IMR-90 (cell line): Measurements from ENCODE around the gene ARR3. TPM values are rescaled to one million over a fixed set of nuclear protein-coding genes. Genes with fewer than 3 reads are reported as not detected.

Source experiments
- ATAC-seq: fragments of 200-7000 bp; cut with Tn5 transposase; 2 replicates; pipeline ENCODE4 v1.9.1; 2020; ENCODE audit warnings: low read depth, mild to moderate bottlenecking, moderate library complexity
- BruUV-seq: library from RNA; stranded (reverse); fragments of 400-500 nt; replicated peaks from 2 replicates; lab custom pipeline; 2021; lab: Mats Ljungman, UMichigan
- CTCF ChIA-PET: fragments of 300-600 bp; formaldehyde crosslinking; extraction: SDS; loops from one replicate; lab custom pipeline; 2021; ENCODE audit warnings: antibody characterized with exemption; lab: Yijun Ruan, JAX
- POLR2A ChIA-PET: fragments of 300-600 bp; sonication (Branson Sonifier 250); formaldehyde crosslinking; loops from one replicate; lab custom pipeline; 2022; ENCODE audit warnings: antibody characterized with exemption; ENCODE audit not compliant: unreplicated experiment; lab: Charles Lee
- DNase-seq: peaks from one replicate; pipeline ENCODE4 v3.0.0; 2013
- H2AFZ ChIP-seq: replicated peaks from 2 replicates; pipeline ENCODE3; 2013; ENCODE audit warnings: low read length, mild to moderate bottlenecking; ENCODE audit not compliant: poor library complexity
- H2AK5ac ChIP-seq: 2 replicates; pipeline ENCODE4 v1.6.1; 2013; ENCODE audit warnings: low read depth, low read length, inconsistent platforms
- H2AK9ac ChIP-seq: replicated peaks from 2 replicates; pipeline ENCODE3; 2013; ENCODE audit warnings: mild to moderate bottlenecking, low read depth, low read length, moderate library complexity; ENCODE audit not compliant: poor library complexity
- H2BK120ac ChIP-seq: 2 replicates; pipeline ENCODE4 v1.6.1; 2013; ENCODE audit warnings: low read depth, low read length, inconsistent platforms
- H2BK15ac ChIP-seq: 3 replicates; pipeline ENCODE4 v1.6.1; 2013; ENCODE audit warnings: low read depth, low read length, inconsistent platforms
- H2BK20ac ChIP-seq: 2 replicates; pipeline ENCODE4 v1.6.1; 2013; ENCODE audit warnings: low read depth, mild to moderate bottlenecking, inconsistent platforms, low read length, moderate library complexity
- H2BK5ac ChIP-seq: 2 replicates; pipeline ENCODE4 v1.6.1; 2013; ENCODE audit warnings: mild to moderate bottlenecking, low read depth, low read length, inconsistent platforms; ENCODE audit not compliant: poor library complexity, severe bottlenecking
- H3K14ac ChIP-seq: replicated peaks from 2 replicates; pipeline ENCODE4 v1.6.1; 2013; ENCODE audit warnings: low read depth, low read length, inconsistent platforms
- H3K18ac ChIP-seq: 2 replicates; pipeline ENCODE4 v1.6.1; 2013; ENCODE audit warnings: low read depth, low read length, control low read depth
- H3K23ac ChIP-seq: 2 replicates; pipeline ENCODE4 v1.6.1; 2013; ENCODE audit warnings: low read depth, low read length, inconsistent platforms
- H3K27ac ChIP-seq: 2 replicates; pipeline ENCODE4 v1.5.1; 2013; ENCODE audit warnings: mild to moderate bottlenecking, control low read depth, low read length; ENCODE audit not compliant: insufficient read depth
- H3K27me3 ChIP-seq: 2 replicates; pipeline ENCODE4 v1.6.1; 2013; ENCODE audit warnings: low read length; ENCODE audit not compliant: control insufficient read depth, insufficient read depth
- H3K36me3 ChIP-seq: 2 replicates; pipeline ENCODE4 v1.6.1; 2013; ENCODE audit warnings: low read length, mixed read lengths; ENCODE audit not compliant: control insufficient read depth, insufficient read depth
- H3K4ac ChIP-seq: 2 replicates; pipeline ENCODE4 v1.6.1; 2013; ENCODE audit warnings: low read depth, low read length, inconsistent platforms
- H3K4me1 ChIP-seq: 2 replicates; pipeline ENCODE4 v1.6.1; 2013; ENCODE audit warnings: low read length, mixed read lengths; ENCODE audit not compliant: control insufficient read depth, insufficient read depth
- H3K4me2 ChIP-seq: 2 replicates; pipeline ENCODE4 v1.6.1; 2013; ENCODE audit warnings: low read depth, mild to moderate bottlenecking, control low read depth, low read length, moderate library complexity
- H3K4me3 ChIP-seq: 2 replicates; pipeline ENCODE4 v1.5.1; 2013; ENCODE audit warnings: low read depth, mild to moderate bottlenecking, control low read depth, low read length, moderate library complexity; ENCODE audit not compliant: insufficient read depth
- H3K56ac ChIP-seq: 2 replicates; pipeline ENCODE4 v1.6.1; 2013; ENCODE audit warnings: low read length, inconsistent platforms; ENCODE audit not compliant: insufficient read depth; ENCODE audit errors: extremely low read depth
- H3K79me1 ChIP-seq, 2 experiments: 2 replicates each; pipeline ENCODE4 v1.6.1; 2013; ENCODE audit warnings: low read length in 2 of 2, inconsistent platforms in 1 of 2, low read depth in 1 of 2
- H3K9ac ChIP-seq: 2 replicates; pipeline ENCODE4 v1.6.1; 2013; ENCODE audit warnings: low read depth, low read length, control low read depth
- H3K9me1 ChIP-seq: 2 replicates; pipeline ENCODE4 v1.6.1; 2013; ENCODE audit warnings: low read length, inconsistent platforms; ENCODE audit not compliant: insufficient read depth
- H3K9me3 ChIP-seq: 2 replicates; pipeline ENCODE4 v1.6.1; 2013; ENCODE audit warnings: low read length; ENCODE audit not compliant: control insufficient read depth, insufficient read depth
- H4K20me1 ChIP-seq: 2 replicates; pipeline ENCODE4 v1.6.1; 2013; ENCODE audit warnings: low read length, inconsistent platforms; ENCODE audit not compliant: insufficient read depth
- H4K5ac ChIP-seq: 2 replicates; pipeline ENCODE4 v1.6.1; 2013; ENCODE audit warnings: mild to moderate bottlenecking, low read depth, low read length, control low read depth
- H4K8ac ChIP-seq, 2 experiments: 2 replicates each; pipeline ENCODE4 v1.6.1; 2013; ENCODE audit warnings: low read depth in 2 of 2, low read length in 2 of 2, control low read depth in 1 of 2, inconsistent platforms in 1 of 2
- H4K91ac ChIP-seq: 2 replicates; pipeline ENCODE4 v1.6.1; 2013; ENCODE audit warnings: low read depth, low read length, inconsistent platforms; ENCODE audit not compliant: insufficient read depth
- BHLHE40 ChIP-seq: fragments of 150-350 bp; IDR thresholded peaks from 2 replicates; pipeline ENCODE4 v1.6.1; 2016; ENCODE audit warnings: mild to moderate bottlenecking, low read depth, low read length
- CEBPB ChIP-seq: IDR thresholded peaks from 2 replicates; pipeline ENCODE4 v1.6.1; 2012; ENCODE audit warnings: low read depth, low read length, improper control_type of control experiment
- CHD1 ChIP-seq: IDR thresholded peaks from 2 replicates; pipeline ENCODE4 v1.6.1; 2012; ENCODE audit warnings: low read depth, low read length, improper control_type of control experiment
- CTCF ChIP-seq: conservative IDR thresholded peaks from 2 replicates; pipeline ENCODE4 v1.5.1; 2012; ENCODE audit warnings: mild to moderate bottlenecking, low read depth, low read length, improper control_type of control experiment
- FOS ChIP-seq: fragments of 150-350 bp; IDR thresholded peaks from 2 replicates; pipeline ENCODE4 v1.6.1; 2016; ENCODE audit warnings: low read depth, low read length
- MAZ ChIP-seq: IDR thresholded peaks from 2 replicates; pipeline ENCODE4 v1.6.1; 2012; ENCODE audit warnings: low read depth, mild to moderate bottlenecking, low read length, improper control_type of control experiment, moderate library complexity, borderline replicate concordance
- NFE2L2 ChIP-seq: fragments of 150-350 bp; IDR thresholded peaks from 2 replicates; pipeline ENCODE4 v1.6.1; 2016; ENCODE audit warnings: low read depth, mild to moderate bottlenecking, low read length
- POLR2A ChIP-seq: IDR thresholded peaks from 2 replicates; pipeline ENCODE4 v1.6.1; 2012; ENCODE audit warnings: mild to moderate bottlenecking, low read depth, low read length
- RAD21 ChIP-seq: IDR thresholded peaks from 2 replicates; pipeline ENCODE4 v1.6.1; 2012; ENCODE audit warnings: low read length, improper control_type of control experiment
- RCOR1 ChIP-seq: IDR thresholded peaks from 2 replicates; pipeline ENCODE4 v1.6.1; 2012; ENCODE audit warnings: mild to moderate bottlenecking, low read length, improper control_type of control experiment; ENCODE audit not compliant: insufficient replicate concordance
- SMC3 ChIP-seq: fragments of 150-350 bp; IDR thresholded peaks from 2 replicates; pipeline ENCODE4 v1.6.1; 2016; ENCODE audit warnings: low read depth, mild to moderate bottlenecking, antibody characterized with exemption, low read length, moderate library complexity
- WGBS, 2 experiments: methylation state at CpG; one replicate each; pipeline versions ENCODE4 v1.1.5 to v1.1.7; 2013; ENCODE audit warnings: missing lambda C conversion rate in 2 of 2; ENCODE audit not compliant: insufficient read length in 1 of 2; ENCODE audit errors: extremely low coverage in 2 of 2; 5-methylcytosine and 5-hydroxymethylcytosine counted together
- dilution Hi-C: fragments of 300-500 bp; cut with HindIII; formaldehyde crosslinking; loops from one replicate; pipeline ENCODE4 v1.14.3; 2018; ENCODE audit warnings: low sequenced_read_pairs; ENCODE audit not compliant: unreplicated experiment
- in situ Hi-C: fragments of 300-500 bp; cut with MboI; formaldehyde crosslinking; loops from 3 replicates; pipeline ENCODE4 v1.14.3; 2019; ENCODE audit warnings: low sequenced_read_pairs, inconsistent platforms, mixed read lengths
- intact Hi-C: fragments of 100-400 bp; cut with micrococcal nuclease; formaldehyde crosslinking; loops from 2 replicates; pipeline ENCODE4 v1.10.0; 2022
- polyA plus RNA-seq, 3 experiments: library from polyadenylated mRNA; depleted of rRNA; stranded (reverse); fragments of >200 nt; gene quantifications; 2 replicates each; pipeline ENCODE4 v1.2.3, GENCODE V29; 2012; ENCODE audit warnings: low replicate concordance in 1 of 3
- total RNA-seq: library from RNA; depleted of rRNA; stranded (reverse); fragments of >200 nt; gene quantifications from 2 replicates; pipeline ENCODE4 v1.2.3, GENCODE V29; 2012
- TF ChIP-seq, protein P1 (sequence below): fragments of 150-350 bp; IDR thresholded peaks from 2 replicates; pipeline ENCODE4 v1.6.1; 2016; ENCODE audit warnings: low read depth, mild to moderate bottlenecking, low read length, moderate library complexity, borderline replicate concordance

Gene ARR3
- total and polyA plus RNA-seq, 2 of the 4 experiments (the other 2 are of a cell fraction): not detected

DNA sequence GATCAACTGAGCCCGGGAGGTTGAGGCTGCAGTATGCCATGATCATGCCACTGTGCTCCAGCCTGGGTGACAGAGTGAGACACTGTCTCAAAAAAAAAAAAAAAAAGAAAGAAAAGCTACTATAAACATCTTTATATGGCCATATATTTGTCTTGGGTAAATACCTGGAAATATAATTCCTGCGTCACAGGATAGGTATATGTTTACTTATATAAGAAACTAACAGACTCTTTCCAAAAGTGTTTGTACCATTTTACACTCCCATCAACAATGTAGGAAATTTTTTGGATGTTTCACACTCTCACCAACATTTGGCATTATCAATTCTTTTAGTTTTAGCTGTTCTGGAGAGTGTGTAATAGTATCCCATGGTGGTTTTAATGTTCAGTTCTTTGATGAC, 20.9 kb upstream of the ARR3 start:
- dilution Hi-C loops (no loop called here), intact Hi-C loops (no loop called here), in situ Hi-C loops (no loop called here)
- Histone ChIP-seq H3K14ac (no peak overlapping the region), H2BK15ac (no peak overlapping the region), H3K27ac (no peak overlapping the region), H2BK120ac (no peak overlapping the region), H2AK5ac (no peak overlapping the region), H3K23ac (no peak overlapping the region), H3K4me1 (no peaks in the 10 kb centered on the region), H4K91ac (no peak overlapping the region), H4K8ac (no peak overlapping the region), H3K56ac (no peak overlapping the region), H3K79me1 (no peaks in the 10 kb centered on the region), H3K4ac (no peak overlapping the region), H3K18ac (no peak overlapping the region), H3K4me3 (no peak overlapping the region), H3K27me3 (peaks cover 4% of the 10 kb centered on the region), H3K9ac (no peak overlapping the region), H3K9me3 (no peaks in the 10 kb centered on the region), H2BK5ac (no peak overlapping the region), H2AFZ (no peak overlapping the region), H2BK20ac (no peak overlapping the region), H2AK9ac (no peak overlapping the region), H3K9me1 (no peaks in the 10 kb centered on the region), H3K36me3 (no peaks in the 10 kb centered on the region), H4K5ac (no peak overlapping the region), H3K4me2 (no peak overlapping the region), H4K20me1 (no peaks in the 10 kb centered on the region)
- DNase-seq (no peak), ATAC-seq (no peak)
- ChIA-PET CTCF (no interaction called here), POLR2A (no interaction called here)
- WGBS, 2 experiments: no CpG with 5 or more reads among the region's 2 CpGs
- no TSS peak for BruUV-seq
- TF ChIP-seq POLR2A: no peak
- no peak for TF ChIP-seq CTCF
- no peak for TF ChIP-seq RCOR1
- no peak for TF ChIP-seq RAD21
- TF ChIP-seq CHD1: no peak
- no peak for TF ChIP-seq NFE2L2
- TF ChIP-seq SMC3: no peak
- TF ChIP-seq FOS: no peak
- TF ChIP-seq, protein P1, sequence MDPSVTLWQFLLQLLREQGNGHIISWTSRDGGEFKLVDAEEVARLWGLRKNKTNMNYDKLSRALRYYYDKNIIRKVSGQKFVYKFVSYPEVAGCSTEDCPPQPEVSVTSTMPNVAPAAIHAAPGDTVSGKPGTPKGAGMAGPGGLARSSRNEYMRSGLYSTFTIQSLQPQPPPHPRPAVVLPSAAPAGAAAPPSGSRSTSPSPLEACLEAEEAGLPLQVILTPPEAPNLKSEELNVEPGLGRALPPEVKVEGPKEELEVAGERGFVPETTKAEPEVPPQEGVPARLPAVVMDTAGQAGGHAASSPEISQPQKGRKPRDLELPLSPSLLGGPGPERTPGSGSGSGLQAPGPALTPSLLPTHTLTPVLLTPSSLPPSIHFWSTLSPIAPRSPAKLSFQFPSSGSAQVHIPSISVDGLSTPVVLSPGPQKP: no peak
- no peak for TF ChIP-seq CEBPB
- TF ChIP-seq BHLHE40: no peak
- no peak for TF ChIP-seq MAZ
